HG03354 (cell line): ENCODE results near the gene CYP1A2.
"Not testable (repeated sequence)": the region's sequence is repeated elsewhere in the genome, so short reads cannot be mapped to it uniquely, and the experiment has no call there.

Experiments
- ATAC-seq: cut with Tn5 transposase; IDR thresholded peaks from one replicate; pipeline ENCODE4 v1.9.1; 2021; ENCODE audit warnings: mild to moderate bottlenecking; ENCODE audit not compliant: unreplicated experiment, poor library complexity, severe bottlenecking

Gene CYP1A2, protein sequence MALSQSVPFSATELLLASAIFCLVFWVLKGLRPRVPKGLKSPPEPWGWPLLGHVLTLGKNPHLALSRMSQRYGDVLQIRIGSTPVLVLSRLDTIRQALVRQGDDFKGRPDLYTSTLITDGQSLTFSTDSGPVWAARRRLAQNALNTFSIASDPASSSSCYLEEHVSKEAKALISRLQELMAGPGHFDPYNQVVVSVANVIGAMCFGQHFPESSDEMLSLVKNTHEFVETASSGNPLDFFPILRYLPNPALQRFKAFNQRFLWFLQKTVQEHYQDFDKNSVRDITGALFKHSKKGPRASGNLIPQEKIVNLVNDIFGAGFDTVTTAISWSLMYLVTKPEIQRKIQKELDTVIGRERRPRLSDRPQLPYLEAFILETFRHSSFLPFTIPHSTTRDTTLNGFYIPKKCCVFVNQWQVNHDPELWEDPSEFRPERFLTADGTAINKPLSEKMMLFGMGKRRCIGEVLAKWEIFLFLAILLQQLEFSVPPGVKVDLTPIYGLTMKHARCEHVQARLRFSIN

DNA sequence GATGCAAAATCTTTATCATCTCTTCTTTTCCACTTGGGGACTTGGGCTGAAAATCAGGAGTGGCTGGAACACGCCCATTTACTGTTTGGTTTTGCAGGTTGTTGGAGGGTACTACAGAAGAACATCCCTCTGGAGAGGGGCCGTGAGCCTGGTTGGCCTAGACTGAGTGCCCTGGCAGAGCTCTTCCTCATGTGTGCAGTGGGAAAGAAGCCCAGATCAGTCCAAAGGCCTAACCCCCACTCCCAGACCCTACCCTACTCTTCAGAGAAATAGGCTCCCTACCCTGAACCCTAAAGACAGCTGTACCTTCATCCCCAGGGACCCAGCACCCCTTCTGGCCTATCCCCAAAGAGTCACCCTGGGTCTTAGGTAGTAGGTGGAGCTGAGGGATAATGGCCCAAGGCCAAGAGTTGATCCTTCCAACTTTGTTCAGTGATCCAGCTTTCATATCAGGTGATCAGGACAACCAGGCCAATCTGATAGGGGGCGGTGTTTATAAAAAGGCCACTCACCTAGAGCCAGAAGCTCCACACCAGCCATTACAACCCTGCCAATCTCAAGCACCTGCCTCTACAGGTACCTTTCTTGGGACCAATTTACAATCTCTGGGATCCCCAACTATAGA, at the start of gene CYP1A2:
TSS of gene CYP1A2 (plus strand) at position 524 of the 625 bp plus-strand sequence. CDS start 894 bp downstream, outside the sequence.
- no peak for ATAC-seq

DNA sequence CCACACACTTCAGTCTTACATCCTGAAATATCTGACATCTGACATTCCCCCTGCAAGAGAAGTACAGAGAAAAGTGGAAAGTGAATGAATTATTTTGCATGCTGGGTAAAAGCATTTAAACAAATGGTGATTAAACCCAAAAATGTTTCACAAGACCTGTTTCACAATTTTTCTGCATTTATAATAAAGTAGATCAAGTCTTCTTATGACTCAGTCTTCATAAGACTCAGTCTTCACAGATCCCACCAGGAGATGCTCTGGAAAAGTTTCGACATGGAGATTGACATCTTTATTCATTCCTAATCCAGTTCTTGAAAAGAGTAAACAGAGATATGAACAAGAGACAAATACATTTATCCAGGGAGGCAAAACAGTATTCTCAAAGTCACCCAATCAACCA, 39.6 kb upstream of the CYP1A2 start:
- ATAC-seq = no peak

DNA sequence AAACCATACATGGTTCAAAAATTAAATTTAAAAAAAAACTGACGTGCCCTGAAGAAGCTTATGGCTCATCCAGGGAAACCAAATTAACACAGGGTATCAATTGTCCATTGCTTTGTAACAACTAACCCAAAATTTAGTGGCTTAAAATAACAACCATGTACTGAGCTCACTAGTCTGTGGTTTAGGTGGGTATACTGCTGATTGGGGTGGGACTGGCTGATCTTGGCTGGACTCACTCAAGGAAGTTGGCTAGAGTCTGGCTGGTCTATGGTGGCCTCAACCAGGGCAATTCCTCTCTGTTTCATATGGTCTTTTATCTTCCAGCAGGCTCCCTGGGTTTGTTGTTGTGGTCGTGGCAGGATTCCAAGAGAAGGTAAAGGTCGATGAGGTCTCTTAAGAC, 38.8 kb upstream of the CYP1A2 start:
- no peak for ATAC-seq

DNA sequence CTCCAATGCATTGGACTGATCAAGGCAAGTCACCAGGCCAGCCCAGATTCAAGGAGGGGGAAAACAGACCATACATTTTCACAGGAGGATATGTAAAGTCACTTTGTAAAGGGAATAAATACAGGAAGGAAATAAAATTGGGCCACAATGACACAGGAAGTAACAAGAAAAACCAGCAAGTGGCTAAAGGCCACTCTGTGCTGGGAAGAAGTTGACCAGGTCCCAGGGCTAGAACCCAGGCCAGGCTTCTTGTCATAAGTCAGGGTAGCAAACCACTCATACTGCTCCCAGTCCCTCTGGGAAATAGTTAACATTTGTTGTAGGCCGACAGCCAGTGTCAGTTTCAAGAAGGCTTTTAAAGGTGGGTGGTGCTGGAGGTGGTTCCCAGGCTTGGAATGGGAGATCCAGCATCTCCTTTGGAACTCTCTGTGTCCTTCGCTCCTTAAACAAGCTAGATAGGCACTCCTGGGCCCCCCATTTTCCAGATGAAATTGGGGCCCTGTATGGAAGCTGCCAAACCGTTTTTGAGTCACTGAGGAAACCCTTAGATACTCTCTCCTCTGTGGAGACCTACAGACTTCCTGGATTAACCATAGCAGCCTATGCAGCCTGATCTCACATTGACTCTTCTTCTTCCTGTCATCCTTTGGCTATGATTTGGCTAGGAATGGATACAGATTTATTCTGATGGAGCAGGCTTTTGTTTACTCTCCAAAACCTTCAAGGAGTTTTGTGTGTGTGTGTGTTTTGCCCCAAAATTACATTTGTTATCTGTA, 38.1 kb upstream of the CYP1A2 start:
- ATAC-seq = no peak

DNA sequence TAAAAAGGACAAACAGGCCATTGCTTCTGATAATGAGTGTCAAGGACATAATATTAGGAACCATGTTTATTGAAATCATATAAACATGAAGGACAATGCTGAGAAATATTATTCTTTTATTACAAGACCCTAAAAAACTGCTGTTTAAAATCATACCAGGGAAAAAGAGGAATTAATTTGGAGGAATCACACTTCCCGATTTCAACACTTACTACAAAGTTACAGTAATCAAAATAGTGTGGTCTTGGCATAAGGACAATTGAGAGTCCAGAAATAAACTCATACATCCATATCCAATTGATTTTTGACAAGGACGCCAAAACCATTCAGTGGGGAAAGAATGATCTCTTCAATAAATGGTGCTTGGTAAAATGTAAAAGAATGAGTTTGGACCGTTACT, 36.3 kb upstream of the CYP1A2 start:
- no peak for ATAC-seq

DNA sequence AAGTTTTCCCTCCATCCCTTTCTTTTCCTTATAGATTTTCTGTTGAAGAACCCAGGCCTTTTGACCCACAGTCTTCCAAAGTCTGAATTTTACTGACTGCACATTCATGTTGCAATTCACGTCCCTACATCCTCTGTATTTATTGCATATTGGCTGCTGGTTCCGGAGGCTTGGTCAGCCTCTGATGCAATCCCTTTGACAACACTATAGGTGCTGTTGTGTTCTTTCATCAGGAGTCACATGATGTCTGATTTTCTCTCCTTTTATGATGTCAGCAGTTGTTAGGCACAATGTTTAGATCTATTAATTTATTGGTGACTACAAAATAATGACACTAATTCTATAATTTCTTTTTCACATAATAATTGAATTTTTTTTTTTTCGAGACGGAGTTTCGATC, 32.0 kb upstream of the CYP1A2 start:
- no peak for ATAC-seq

DNA sequence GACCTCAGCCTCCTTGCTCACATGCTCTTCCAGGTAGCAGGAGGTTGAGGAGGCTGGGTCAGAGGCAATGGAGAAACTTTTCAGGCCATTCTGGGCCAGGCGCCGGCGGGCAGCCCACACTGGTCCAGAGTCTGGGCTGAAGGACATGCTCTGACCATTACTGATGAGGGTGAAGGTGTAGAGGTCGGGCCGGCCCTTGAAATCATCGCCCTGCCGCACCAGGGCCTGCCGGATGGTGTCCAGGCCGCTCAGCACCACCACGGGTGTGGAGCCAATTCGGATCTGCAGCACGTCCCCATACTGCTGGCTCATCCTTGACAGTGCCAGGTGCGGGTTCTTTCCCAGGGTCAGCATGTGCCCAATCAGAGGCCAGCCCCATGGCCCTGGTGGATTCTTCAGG, 26.1 kb upstream of the CYP1A2 start:
- no peak for ATAC-seq

DNA sequence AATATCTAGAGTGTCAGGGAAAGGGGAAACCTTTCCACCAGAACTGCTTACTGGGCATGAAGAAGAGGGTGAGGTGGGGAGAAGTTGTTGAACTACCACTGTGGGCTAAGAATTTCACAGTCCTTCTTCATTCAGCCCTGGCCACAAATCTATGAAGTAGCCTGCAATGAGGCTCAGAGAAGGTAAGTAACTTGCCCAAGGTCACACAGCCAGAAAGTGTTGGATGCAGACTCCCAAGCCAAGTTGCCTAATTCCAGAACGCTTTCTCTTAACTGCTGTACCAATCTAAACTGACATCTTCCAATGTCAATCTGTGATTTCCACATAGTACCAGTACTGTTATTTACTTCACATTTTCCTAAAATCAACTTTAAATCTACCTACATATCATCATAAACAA, 25.5 kb upstream of the CYP1A2 start:
- no peak for ATAC-seq

DNA sequence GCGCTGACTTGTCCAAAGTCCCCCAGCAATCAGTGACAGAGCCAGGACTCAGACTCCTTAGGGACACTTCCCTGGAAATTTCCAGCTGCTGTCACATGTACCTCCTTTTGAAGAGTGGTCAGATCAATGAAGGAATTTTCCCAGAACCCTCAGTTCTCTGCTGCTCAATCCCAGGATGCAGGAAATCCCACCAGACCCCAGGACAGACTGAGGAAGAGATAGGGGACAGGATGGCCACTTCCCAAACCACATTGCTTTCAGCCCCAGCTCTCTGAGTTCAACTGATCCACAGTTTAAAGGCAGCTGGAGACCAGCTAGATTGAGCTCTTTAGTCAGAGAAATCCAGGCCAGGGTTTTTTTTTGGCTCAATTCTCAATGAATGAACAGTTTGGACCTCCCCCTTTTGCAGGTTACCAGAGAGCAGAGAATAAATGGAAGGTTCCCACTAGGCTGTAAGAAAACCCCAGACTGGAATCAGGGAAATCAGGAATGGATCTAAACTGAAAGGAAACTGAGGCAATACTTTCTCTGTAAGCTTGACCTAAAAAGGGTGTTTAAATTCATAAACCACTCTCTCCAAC, 24.8 kb upstream of the CYP1A2 start:
- ATAC-seq = no peak

DNA sequence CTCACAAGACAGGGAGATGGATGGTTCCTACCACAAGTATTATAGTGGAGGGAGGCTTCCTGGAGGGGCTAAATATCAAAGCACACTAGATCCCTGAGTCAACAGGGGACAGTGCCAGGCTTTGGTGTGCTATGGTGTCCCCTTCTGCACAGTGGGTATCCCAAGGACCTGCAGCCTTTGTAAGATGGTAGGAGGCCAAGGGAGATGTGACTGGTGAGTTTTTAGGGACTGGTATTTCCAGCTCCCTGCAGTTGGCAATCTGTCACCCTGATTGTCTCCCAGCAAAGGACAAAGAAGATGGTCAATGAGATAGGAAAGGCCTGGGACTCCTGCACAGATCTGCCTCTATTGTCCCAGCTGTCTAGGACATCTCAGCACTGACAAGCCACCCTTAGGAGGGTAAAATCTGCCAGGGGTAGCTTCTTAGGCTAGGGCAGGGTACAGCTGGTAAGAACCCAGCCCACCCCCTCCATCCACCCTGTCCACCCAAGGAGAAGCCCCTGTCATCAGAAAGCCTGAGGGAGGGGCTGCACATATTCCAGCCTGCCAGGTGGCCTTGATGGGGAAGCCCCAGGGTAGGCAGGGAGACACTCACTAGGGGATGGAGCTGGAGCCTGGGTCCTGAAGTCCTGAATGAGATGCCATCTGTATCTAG, 23.9 kb upstream of the CYP1A2 start:
- no peak for ATAC-seq

DNA sequence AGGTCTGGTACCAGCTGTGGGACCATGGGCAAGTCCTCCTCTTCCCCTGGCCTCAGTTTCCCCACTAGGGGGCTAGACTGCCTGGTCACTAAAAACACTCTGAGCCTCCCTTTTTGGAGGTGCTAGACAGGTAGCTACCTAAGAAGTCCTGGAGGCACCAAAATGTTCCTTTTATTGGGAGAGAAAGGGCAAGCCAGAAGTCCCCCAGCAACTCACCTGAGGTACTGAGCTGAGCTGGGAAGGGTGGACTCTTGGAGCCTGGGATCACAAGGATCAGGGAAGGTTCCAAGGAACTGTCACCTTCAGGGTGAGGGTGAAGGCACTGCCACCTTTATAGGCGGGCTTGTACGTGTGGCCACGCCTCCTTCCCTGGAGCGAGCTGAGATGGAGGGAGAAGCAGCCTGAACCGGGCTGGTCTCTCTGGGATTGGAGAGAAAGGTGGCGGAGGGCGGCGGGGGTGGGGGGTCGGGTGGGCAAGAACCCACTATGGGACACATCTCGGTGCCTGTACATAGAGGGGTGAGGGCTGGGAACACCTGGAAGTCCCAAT, 23.3 kb upstream of the CYP1A2 start, which contains the start of gene CYP1A1:
TSS of gene CYP1A1 (minus strand) at position 304 of the 550 bp plus-strand sequence. CDS start 2,431 bp downstream, outside the sequence.
- ATAC-seq = no peak

DNA sequence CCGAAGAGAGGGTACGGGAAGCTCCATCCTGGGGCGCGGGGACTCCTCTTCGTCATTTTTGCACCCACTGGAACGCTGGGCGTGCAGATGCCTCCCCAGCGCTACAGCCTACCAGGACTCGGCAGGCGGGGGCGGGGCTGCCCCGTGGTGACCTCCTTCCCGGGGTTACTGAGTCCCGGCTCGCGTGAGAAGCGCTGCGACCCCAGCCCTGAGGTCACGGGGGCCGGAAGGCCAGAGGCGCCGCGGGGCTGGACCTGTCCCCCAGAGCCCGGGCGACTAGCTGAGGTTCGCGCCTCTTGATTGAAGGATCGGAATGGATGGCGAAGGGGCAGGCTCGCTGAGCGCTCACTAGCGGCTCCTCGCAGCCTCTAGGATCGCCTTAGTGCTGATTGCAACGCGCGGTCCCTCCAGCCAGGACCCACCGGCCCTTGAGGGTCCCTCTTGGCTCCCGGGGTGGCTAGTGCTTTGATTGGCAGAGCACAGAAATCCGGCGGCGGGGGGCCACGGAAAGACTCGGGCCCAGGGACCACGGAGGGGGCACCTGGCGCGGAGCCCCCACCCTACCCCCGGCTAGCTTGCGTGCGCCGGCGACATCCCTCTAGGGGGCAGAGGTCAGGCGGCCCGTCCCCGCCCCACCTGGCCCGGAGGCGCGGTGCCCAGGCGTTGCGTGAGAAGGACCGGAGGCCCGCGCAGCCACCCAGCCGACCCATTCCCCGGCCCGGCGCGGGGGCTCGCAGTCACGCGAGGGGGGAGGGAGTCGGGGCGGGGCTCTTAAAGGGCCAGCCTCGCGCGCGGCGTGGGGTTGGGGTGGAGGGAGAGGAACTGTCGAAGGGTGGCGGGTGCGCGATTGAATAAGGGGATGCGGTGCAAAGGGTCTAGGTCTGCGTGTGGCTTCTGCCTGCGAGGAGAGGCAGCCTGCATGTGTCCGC, 22.5 kb upstream of the CYP1A2 start:
- ATAC-seq = peak; percentile 50

DNA sequence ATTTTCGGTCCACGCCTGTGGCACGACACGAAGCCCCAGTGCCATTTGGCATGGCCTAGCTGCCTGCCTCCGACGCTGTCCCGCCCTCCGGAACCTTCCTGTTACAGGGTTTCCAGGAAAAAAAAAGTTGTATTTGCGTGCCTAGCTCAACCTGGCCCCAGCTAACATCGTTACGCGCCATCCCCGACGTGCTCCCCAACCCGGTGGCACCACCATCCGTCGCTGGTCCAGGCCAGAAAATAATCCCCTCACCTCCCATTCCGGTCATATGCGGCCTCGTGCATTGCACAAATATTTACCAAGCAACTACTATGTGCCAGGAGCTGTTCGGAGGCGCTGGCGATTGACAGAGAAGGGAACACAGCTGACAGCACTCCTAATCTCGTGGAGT, 21.9 kb upstream of the CYP1A2 start:
- ATAC-seq = no peak

DNA sequence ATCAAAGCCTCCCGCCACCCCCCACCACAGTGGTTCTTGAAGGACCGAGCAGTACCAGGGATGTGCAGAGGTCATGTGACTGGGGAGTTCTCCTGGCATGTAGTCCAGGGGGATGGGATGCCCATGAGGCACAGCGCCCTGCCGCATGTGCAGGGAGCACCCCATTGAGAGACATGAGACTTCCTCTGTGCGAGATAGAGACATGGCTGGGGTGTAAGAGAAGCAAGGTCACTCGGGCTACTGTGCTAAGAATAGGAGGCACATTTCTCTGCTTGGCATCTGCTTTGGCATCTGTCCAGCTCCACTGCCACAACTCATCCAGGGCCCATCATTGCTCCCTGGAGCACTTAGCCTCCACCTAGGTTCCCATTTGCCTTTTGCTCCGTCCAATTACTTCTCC, 20.9 kb upstream of the CYP1A2 start:
- ATAC-seq = no peak

DNA sequence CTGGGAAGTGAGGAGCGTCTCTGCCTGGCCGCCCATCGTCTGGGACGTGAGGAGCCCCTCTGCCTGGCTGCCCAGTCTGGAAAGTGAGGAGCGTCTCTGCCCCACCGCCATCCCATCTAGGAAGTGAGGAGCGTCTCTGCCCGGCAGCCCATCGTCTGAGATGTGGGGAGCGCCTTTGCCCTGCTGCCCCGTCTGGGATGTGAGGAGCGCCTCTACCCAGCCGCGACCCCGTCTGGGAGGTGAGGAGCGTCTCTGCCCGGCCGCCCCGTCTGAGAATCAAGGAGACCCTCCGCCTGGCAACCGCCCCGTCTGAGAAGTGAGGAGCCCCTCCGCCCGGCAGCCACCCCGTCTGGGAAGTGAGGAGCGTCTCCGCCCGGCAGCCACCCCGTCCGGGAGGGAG, 19.9 kb upstream of the CYP1A2 start:
- ATAC-seq = not testable (repeated sequence)

DNA sequence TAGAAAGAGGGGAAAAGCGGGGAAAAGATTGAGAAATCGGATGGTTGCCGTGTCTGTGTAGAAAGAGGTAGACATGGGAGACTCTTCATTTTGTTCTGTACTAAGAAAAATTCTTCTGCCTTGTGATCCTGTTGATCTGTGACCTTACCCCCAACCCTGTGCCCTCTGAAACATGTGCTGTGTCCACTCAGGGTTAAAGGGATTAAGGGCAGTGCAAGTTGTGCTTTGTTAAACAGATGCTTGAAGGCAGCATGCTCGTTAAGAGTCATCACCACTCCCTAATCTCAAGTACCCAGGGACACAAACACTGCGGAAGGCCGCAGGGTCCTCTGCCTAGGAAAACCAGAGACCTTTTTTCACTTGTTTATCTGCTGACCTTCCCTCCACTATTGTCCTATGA, 19.3 kb upstream of the CYP1A2 start:
- ATAC-seq = not testable (repeated sequence)

DNA sequence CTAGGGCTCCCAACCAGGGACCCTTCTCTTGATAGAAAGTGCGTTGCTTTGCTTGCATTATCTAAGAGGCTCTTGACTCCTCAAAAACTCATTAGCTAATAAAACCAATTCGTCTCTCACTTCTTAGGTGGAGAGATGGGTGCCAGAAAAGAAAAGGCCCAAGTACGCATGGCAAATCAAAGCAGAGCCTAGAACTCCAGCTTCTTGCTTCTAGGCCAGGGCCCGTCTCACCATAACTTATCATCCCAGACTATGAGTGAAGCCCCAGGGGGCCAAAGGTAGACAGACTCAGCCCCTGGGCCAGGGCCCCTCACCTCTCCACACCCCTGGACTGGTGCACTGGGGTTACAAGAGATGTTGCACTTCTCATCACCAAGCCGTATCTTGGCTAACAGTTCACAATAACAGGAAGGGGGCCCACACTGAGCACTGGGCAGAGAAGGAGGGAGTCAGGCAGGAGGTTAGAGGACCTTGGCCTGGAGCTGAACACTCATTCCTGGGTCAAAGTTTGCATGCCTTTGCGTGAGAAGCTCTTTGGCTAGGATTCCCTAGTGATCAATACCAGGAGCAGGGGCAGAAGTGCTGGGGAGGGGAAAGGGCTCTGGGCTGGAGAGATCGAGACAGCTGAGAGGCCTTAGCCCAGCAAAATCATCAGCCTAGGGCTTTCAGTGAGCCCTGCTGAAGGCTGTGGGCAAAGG, 17.9 kb upstream of the CYP1A2 start:
- no peak for ATAC-seq

DNA sequence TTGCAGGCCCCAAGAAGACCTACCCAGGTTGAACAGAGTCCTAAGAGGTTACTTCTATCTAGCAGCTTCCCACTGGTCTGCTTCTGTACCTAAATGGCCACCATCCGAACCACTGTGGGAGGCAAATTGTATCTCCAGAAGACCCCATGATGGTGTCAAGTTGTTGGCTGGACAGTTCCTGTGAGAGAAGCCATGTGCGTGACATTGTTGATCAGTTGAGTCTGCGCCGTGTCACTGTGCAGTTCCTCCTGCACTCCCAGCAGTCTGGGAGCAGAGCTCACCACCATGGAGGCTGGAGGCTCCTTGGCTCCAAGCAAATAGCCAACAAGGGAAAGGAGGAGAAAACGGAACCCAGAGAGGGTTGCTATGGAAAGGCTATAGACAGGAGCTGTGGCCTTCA, 15.8 kb upstream of the CYP1A2 start:
- ATAC-seq = no peak
